ENCODE results near the gene CDC27. TPM values are rescaled to one million over a fixed set of nuclear protein-coding genes. Genes with fewer than 3 reads are reported as not detected.
"Not testable (repeated sequence)": the region's sequence is repeated elsewhere in the genome, so short reads cannot be mapped to it uniquely, and the experiment has no call there.

The CDC27 gene
- total RNA-seq, 4 donors from 2014 or later: 26.5 to 65.9 (median 49.4) TPM

- TF ChIP-seq CTCF (IDR thresholded peaks at IDR 0.05 in 4 of 5, conservative IDR thresholded peaks at IDR 0.05 in 1 of 5) (no peak), POLR2A (IDR thresholded peaks at IDR 0.05) (no peak)
- Histone ChIP-seq H3K27ac (no peak overlapping the region), H3K9me3 (no peaks in the 10 kb centered on the region), H3K4me1 (peaks cover 4 to 10% of the 10 kb centered on the region in 2 donors), H3K4me3 (no peak overlapping the region), H3K36me3 (no peaks in the 10 kb centered on the region), H3K27me3 (no peaks in the 10 kb centered on the region)
- in situ Hi-C loops (cut with MboI; ENCODE audit: low sequenced_read_pairs in 4 of 4) (no loop called here), intact Hi-C loops (cut with DNase I; ENCODE audit: low total_unique reads) (no loop called here)
- DNase-seq (no peak), ATAC-seq (no peak)
Observed at GRCh38 chr17:47076171-47076570, 112.9 kb downstream of the CDC27 start.

GRCh38 chr17:47074361-47074760 is 114.7 kb downstream of the CDC27 start:
- in situ Hi-C loops (cut with MboI; ENCODE audit: low sequenced_read_pairs in 4 of 4); H3K4me3 ChIP-seq; H3K27me3 ChIP-seq; H3K9me3 ChIP-seq; DNase-seq; ATAC-seq; intact Hi-C loops (cut with DNase I; ENCODE audit: low total_unique reads); H3K27ac ChIP-seq; H3K36me3 ChIP-seq: not testable (repeated sequence)
- H3K4me1 ChIP-seq: peaks cover 4 to 10% of the 10 kb centered on the region in 2 donors

- intact Hi-C loops (cut with DNase I; ENCODE audit: low total_unique reads); H3K9me3 ChIP-seq; DNase-seq; H3K4me3 ChIP-seq; in situ Hi-C loops (cut with MboI; ENCODE audit: low sequenced_read_pairs in 4 of 4); H3K36me3 ChIP-seq; H3K27ac ChIP-seq; H3K27me3 ChIP-seq: not testable (repeated sequence)
- ATAC-seq: peak in 1 of 2 donors; percentile 52
- H3K4me1 ChIP-seq: peaks cover 4 to 10% of the 10 kb centered on the region in 2 donors
Observed at GRCh38 chr17:47073629-47074028, 115.5 kb downstream of the CDC27 start.

- ATAC-seq: no peak
- TF ChIP-seq POLR2A (IDR thresholded peaks at IDR 0.05): no peak
- TF ChIP-seq CTCF (IDR thresholded peaks at IDR 0.05 in 4 of 5, conservative IDR thresholded peaks at IDR 0.05 in 1 of 5): no peak
- intact Hi-C loops (cut with DNase I; ENCODE audit: low total_unique reads) (no loop called here), in situ Hi-C loops (cut with MboI; ENCODE audit: low sequenced_read_pairs in 4 of 4) (no loop called here)
- Histone ChIP-seq H3K27ac (no peak overlapping the region), H3K4me3 (no peak overlapping the region), H3K36me3 (no peaks in the 10 kb centered on the region), H3K27me3 (no peaks in the 10 kb centered on the region), H3K9me3 (no peaks in the 10 kb centered on the region), H3K4me1 (peaks cover 4 to 18% of the 10 kb centered on the region in 2 donors)
- DNase-seq: no peak
Observed at GRCh38 chr17:47072886-47073285, 116.2 kb downstream of the CDC27 start.

- H3K27ac ChIP-seq, DNase-seq: not testable (repeated sequence)
Observed at GRCh38 chr17:47071171-47071570, 117.9 kb downstream of the CDC27 start.

GRCh38 chr17:47070266-47070665 is 118.8 kb downstream of the CDC27 start:
- ATAC-seq: peak in 1 of 2 donors; percentile 12
- H3K36me3 ChIP-seq; H3K27me3 ChIP-seq; in situ Hi-C loops (cut with MboI; ENCODE audit: low sequenced_read_pairs in 4 of 4); H3K27ac ChIP-seq; intact Hi-C loops (cut with DNase I; ENCODE audit: low total_unique reads); H3K9me3 ChIP-seq; DNase-seq; H3K4me3 ChIP-seq: not testable (repeated sequence)
- H3K4me1 ChIP-seq: peaks cover 9 to 18% of the 10 kb centered on the region in 2 donors

More at GRCh38 chr17:47071171-47071570, 117.9 kb downstream of the CDC27 start:
- in situ Hi-C loops (cut with MboI; ENCODE audit: low sequenced_read_pairs in 4 of 4); intact Hi-C loops (cut with DNase I; ENCODE audit: low total_unique reads); ATAC-seq; H3K9me3 ChIP-seq; H3K4me3 ChIP-seq; H3K36me3 ChIP-seq; H3K27me3 ChIP-seq: not testable (repeated sequence)
- peaks cover 9 to 18% of the 10 kb centered on the region in 2 donors for H3K4me1 ChIP-seq

Other genes starting within 250 kb of the CDC27 start
- under 1 TPM in 1 of 4 donors, not detected in 3; 0.49 TPM for gene RPRML, start 210.0 kb downstream of the CDC27 start, total RNA-seq
- gene MYL4, start 20.1 kb upstream of the CDC27 start, total RNA-seq: under 1 TPM in 1 of 4 donors, not detected in 3; 0.97 TPM
- 1 to 10 TPM in 2 of 4 donors, under 1 TPM in 1, not detected in 1; 0.92 to 6.2 (median 1.9) TPM for gene ITGB3, start 64.5 kb upstream of the CDC27 start, total RNA-seq
- 1 to 10 TPM; 1.4 to 2.5 (median 1.8) TPM for gene EFCAB13, start 134.7 kb upstream of the CDC27 start, total RNA-seq